Glutamatergic neuron (in vitro differentiated cells): Measurements from ENCODE around the gene NAGPA. TPM values are rescaled to one million over a fixed set of nuclear protein-coding genes. Genes with fewer than 3 reads are reported as not detected.

ENCODE experiments used
- DNase-seq: peaks from one replicate; pipeline ENCODE4 v3.0.0; 2022
- H3K27ac Mint-ChIP-seq: one replicate; pipeline ENCODE4 v1.8.0; 2020; ENCODE audit warnings: mild to moderate bottlenecking, mixed read lengths, inconsistent platforms; ENCODE audit not compliant: unreplicated experiment
- H3K27me3 Mint-ChIP-seq: one replicate; pipeline ENCODE4 v1.8.0; 2020; ENCODE audit warnings: mild to moderate bottlenecking, moderate library complexity, mixed read lengths, inconsistent platforms; ENCODE audit not compliant: unreplicated experiment
- H3K36me3 Mint-ChIP-seq: one replicate; pipeline ENCODE4 v1.8.0; 2020; ENCODE audit warnings: mild to moderate bottlenecking, mixed read lengths, inconsistent platforms; ENCODE audit not compliant: unreplicated experiment
- H3K4me1 Mint-ChIP-seq: one replicate; pipeline ENCODE4 v1.8.0; 2020; ENCODE audit warnings: mild to moderate bottlenecking, low read depth, mixed read lengths, inconsistent platforms; ENCODE audit not compliant: unreplicated experiment
- H3K4me3 Mint-ChIP-seq: one replicate; pipeline ENCODE4 v1.8.0; 2020; ENCODE audit warnings: mild to moderate bottlenecking, mixed read lengths, inconsistent platforms; ENCODE audit not compliant: unreplicated experiment
- H3K9me3 Mint-ChIP-seq: one replicate; pipeline ENCODE4 v1.8.0; 2020; ENCODE audit warnings: mild to moderate bottlenecking, moderate library complexity, mixed read lengths, inconsistent platforms; ENCODE audit not compliant: unreplicated experiment
- total RNA-seq: library from RNA; stranded (reverse); fragmentation: NEBNext Ultra II Directional; extraction: Animal tissue kit (Norgen Biotek cat#: 25700); gene quantifications from one replicate; pipeline ENCODE4 v1.2.1, GENCODE V29; 2021; ENCODE audit not compliant: unreplicated experiment
- TF ChIP-seq, protein P1 (sequence below): fragments of 200-600 bp; sonication (generic); IDR thresholded peaks from one replicate; pipeline ENCODE4 v1.5.0; 2021; ENCODE audit not compliant: partially characterized antibody, unreplicated experiment

Gene NAGPA
- total RNA-seq, 1 donor from 2014 or later = 9.7 TPM

DNA sequence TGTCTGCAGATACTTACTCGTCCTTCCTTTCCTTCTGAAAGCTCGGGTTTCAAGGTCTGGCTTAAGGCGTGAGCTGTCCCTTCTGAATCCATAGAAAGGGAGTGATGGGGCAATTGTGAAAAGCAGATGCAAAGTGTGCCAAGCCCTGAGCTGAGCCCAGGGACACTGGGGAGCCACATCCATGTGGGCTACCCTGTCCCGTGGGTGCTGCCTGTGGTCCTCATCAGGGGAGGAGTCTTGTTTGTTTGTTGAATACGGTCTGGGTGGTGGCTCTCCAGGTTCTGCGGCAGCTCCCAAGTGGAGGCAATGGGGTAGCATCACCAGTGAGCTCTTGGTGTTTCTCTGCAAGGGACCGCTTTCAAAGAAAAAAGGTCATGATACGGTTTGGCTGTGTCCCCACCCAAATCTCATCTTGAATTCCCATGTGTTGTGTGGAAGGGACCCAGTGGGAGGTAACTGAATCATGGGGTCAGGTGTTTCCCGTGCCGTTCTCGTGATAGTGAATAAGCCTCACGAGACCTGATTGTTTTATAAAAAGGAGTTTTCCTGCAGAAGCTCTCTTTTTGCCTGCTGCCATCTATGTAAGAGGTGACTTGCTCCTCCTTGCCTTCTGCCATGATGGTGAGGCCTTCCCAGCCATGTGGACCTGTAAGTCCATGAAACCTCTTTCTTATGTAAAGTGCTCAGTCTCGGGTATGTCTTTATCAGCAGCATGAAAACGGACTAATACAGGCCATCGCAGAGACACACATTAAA is 36.9 kb upstream of the NAGPA start:
- peaks cover 2% of the 10 kb centered on the region for H3K9me3 Mint-ChIP-seq
- H3K36me3 Mint-ChIP-seq = no peaks in the 10 kb centered on the region
- peak overlapping the region; percentile 96 for H3K4me3 Mint-ChIP-seq
- TF ChIP-seq, protein P1, sequence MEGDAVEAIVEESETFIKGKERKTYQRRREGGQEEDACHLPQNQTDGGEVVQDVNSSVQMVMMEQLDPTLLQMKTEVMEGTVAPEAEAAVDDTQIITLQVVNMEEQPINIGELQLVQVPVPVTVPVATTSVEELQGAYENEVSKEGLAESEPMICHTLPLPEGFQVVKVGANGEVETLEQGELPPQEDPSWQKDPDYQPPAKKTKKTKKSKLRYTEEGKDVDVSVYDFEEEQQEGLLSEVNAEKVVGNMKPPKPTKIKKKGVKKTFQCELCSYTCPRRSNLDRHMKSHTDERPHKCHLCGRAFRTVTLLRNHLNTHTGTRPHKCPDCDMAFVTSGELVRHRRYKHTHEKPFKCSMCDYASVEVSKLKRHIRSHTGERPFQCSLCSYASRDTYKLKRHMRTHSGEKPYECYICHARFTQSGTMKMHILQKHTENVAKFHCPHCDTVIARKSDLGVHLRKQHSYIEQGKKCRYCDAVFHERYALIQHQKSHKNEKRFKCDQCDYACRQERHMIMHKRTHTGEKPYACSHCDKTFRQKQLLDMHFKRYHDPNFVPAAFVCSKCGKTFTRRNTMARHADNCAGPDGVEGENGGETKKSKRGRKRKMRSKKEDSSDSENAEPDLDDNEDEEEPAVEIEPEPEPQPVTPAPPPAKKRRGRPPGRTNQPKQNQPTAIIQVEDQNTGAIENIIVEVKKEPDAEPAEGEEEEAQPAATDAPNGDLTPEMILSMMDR = no peak
- DNase-seq = no peak
- H3K27me3 Mint-ChIP-seq = peaks cover 3% of the 10 kb centered on the region
- no peak overlapping the region for H3K27ac Mint-ChIP-seq
- H3K4me1 Mint-ChIP-seq = peaks cover 2% of the 10 kb centered on the region

DNA sequence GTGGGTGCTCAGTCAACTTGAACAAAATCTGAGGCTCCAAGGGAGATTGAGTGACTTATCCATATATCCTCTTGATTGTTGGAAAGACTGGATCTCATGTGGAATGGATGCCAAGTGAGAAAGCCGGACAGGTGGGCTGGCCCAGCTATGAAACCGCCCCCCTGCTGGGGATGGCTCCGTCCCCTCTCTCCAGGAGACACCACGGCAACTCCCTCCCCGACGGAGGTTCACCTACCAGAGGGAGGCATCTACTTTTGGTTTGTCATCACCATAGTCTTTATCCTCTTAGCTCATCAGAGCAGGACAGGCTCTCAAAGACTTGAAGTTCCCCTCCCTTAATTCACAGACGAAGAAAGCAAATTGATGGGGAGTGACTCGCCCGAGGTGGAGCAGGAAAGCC is 36.1 kb upstream of the NAGPA start:
- Mint-ChIP-seq H3K9me3 (peaks cover 2% of the 10 kb centered on the region), H3K4me3 (no peak overlapping the region), H3K4me1 (peaks cover 2% of the 10 kb centered on the region), H3K27ac (no peak overlapping the region), H3K27me3 (peaks cover 3% of the 10 kb centered on the region), H3K36me3 (no peaks in the 10 kb centered on the region)
- TF ChIP-seq, protein P1 = no peak
- no peak for DNase-seq

DNA sequence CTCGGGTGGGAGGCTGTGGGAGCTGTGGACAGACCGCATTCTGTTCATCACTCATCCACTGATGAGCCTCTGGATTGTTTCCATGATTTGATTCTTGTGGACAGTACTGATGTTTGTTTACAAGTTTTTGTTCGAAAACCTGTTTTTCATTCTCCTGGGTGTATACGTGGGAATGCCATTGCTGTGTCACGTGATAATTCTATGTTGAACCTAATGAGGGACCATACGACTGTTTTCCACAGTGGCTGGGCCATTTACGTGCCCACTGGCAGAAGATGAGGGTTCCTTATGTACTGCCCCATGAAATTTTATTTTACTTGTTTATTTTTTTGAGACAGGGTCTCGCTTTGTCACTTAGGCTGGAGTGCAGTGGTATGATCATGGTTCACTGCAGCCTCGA is 35.3 kb upstream of the NAGPA start:
- H3K27ac Mint-ChIP-seq = no peak overlapping the region
- no peak for DNase-seq
- peaks cover 2% of the 10 kb centered on the region for H3K4me1 Mint-ChIP-seq
- peaks cover 2% of the 10 kb centered on the region for H3K9me3 Mint-ChIP-seq
- peaks cover 3% of the 10 kb centered on the region for H3K27me3 Mint-ChIP-seq
- TF ChIP-seq, protein P1 = no peak
- no peaks in the 10 kb centered on the region for H3K36me3 Mint-ChIP-seq
- no peak overlapping the region for H3K4me3 Mint-ChIP-seq

- no peak for DNase-seq
- Mint-ChIP-seq H3K9me3 (peaks cover 2% of the 10 kb centered on the region), H3K4me3 (no peak overlapping the region), H3K27me3 (peaks cover 3% of the 10 kb centered on the region), H3K27ac (no peak overlapping the region), H3K4me1 (no peaks in the 10 kb centered on the region), H3K36me3 (no peaks in the 10 kb centered on the region)
- TF ChIP-seq, protein P1 = no peak
Measured at GRCh38 chr16:5066511-5066910, 32.8 kb upstream of the NAGPA start.

GRCh38 chr16:5065813-5066212 is 32.1 kb upstream of the NAGPA start, which contains the start of gene C16orf89:
TSS of gene C16orf89 (minus strand) at chr16:5065956. CDS start at chr16:5065908, 48 bp downstream.
- no peak for DNase-seq
- H3K4me3 Mint-ChIP-seq = no peak within 1 kb of the TSS
- no peaks in the 10 kb centered on the region for H3K36me3 Mint-ChIP-seq
- H3K9me3 Mint-ChIP-seq = peaks cover 4% of the 10 kb centered on the region
- no peak within 1 kb of the TSS for H3K27ac Mint-ChIP-seq
- no peaks in the 10 kb centered on the region for H3K4me1 Mint-ChIP-seq
- TF ChIP-seq, protein P1 = no peak
- peaks cover under 1% of the 10 kb centered on the region for H3K27me3 Mint-ChIP-seq
